GM18858 (cell line): ENCODE data around the gene ZNF575.
"Not testable (repeated sequence)": the region's sequence is repeated elsewhere in the genome, so short reads cannot be mapped to it uniquely, and the experiment has no call there.

ENCODE experiments used
- ATAC-seq: cut with Tn5 transposase; IDR thresholded peaks from one replicate; pipeline ENCODE4 v1.9.1; 2021; ENCODE audit not compliant: unreplicated experiment

Gene ZNF575

DNA sequence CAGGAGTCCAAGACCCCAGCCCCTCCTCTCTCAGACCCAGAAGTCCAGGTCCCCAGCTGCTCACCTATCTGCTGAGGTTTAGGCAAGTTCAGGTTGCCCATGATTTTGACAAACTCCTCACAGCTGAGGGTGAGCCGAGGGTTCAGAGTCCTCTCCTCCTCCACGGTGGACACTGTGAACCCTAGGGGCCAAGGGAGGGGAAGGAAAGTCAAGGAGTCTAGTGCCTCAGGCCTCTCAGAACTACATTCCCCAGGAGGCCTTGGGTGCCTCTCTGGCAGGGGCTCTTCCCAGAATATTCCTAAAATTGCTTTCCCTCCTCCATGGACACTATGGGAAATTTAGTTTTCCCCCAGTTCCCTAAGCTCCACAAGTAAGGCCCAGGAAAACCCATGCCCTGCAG lies 25.1 kb upstream of the ZNF575 start:
- no peak for ATAC-seq

DNA sequence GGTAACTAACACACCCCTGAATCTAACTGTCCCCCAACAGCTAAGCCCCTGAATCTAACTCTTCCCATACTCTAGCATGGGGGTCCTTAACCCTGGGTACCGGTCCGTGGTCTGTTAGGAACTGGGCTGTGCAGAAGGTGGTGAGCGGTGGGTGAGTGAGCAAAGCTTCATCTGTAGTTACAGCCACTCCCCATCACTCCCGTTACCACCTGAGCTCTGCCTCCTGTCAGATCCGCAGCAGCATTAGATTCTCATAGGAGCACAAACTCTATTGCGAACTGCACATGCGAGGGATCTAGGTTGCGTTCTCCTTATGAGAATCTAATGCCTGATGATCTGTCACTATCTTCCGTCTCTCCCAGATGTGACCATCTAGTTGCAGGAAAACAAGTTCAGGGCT lies 22.3 kb upstream of the ZNF575 start:
- no peak for ATAC-seq

DNA sequence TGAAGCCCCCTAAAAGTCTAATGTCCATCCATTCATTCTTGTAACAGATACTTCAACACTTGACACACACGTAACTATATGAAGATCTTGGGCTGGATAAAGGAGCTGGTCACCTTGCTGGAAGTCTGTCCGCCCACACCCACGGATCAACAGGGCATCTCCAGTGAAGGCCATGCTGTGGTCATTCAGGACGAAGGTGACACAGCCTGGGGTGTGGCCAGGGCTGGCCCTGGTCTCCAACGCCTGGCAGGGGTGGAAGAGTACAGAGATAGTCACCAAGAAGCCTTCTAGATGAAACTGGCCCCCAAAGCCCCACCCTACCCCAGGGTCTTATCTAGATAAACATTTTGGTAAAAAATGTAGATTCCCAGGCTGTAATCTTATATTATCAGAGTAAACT lies 21.7 kb upstream of the ZNF575 start:
- no peak for ATAC-seq

DNA sequence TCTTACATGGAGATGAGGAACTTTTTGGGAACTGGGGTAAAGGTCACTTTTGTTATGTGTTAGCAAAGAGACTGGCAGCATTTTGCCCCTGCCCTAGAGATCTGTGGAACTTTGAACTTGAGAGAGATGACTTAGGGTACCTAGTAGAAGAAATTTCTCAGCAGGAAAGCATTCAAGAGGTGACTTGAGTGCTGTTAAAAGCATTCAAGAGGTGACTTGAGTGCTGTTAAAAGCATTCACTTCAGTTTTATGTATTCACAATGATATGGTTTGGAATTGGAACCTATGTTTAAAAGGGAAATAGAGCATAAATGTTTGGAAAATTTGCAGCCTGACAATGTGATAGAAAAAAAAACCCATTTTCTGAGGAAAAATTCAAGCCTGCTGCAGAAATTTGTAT lies 20.6 kb upstream of the ZNF575 start:
- not testable (repeated sequence) for ATAC-seq

DNA sequence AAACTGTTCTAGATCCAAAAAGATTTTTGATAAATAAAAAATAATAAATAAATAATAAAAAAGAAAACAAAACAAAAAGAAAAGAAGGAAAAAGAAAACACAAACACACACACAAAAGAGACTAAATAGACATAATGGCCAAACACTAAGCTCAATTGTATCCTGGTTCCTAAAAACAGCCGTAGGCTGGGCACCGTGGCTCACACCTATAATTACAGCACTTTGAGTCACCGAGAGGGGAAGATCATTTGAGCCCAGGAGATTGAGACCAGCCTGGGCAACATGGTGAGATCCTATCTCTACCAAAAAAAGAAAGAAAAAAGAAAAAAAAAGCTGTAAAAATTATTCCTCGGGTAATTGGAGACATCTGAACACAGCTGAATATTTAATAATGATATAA lies 14.9 kb upstream of the ZNF575 start:
- no peak for ATAC-seq

DNA sequence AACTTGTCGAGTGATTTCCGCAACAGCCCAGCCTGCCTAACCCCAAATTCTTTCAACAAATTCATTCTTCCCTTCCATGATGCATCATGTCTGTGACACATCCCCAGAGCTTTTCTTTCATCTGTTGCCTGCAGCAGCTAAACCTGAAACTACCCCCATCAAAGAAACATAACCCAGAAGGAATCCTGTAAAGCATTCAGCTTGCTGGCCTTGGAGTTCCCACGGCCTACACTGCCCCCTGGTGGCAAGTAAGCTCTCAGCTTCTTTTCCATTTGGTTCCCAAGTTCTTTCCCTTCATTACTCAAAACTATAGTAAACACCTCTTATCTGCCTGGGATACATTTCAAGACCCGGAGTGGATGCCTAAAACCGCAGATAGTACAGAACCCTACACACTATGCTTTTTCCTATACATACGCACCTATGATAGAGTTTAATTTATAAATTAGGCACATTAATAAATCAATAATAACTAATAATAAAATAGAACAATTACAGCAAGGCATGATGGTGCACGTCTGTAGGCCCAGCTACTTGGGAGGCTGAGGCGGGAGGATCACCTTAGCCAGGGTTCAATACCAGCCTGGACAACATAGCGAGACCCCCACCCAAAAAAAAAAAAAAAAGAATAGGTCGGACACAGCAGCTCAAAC lies 13.4 kb upstream of the ZNF575 start:
- no peak for ATAC-seq

DNA sequence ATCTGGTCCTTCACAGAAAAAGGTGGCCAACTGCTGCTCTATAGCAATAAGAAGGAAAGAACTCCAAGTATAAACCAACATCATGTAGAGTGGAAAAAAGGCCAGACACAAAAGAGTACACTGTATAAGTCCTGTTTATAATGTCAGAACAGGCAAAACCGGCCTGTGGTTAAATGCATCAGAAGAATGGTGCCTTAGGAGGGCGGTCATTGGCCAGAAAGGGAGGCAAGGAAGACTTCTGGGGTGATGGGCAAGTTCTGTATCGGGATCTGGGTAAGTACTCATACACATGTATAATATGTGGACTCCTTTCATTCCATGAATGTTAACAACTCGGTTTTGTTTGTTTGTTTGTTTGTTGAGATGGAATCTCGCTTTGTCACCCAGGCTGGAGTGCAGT lies 10.1 kb upstream of the ZNF575 start:
- ATAC-seq, result no peak

DNA sequence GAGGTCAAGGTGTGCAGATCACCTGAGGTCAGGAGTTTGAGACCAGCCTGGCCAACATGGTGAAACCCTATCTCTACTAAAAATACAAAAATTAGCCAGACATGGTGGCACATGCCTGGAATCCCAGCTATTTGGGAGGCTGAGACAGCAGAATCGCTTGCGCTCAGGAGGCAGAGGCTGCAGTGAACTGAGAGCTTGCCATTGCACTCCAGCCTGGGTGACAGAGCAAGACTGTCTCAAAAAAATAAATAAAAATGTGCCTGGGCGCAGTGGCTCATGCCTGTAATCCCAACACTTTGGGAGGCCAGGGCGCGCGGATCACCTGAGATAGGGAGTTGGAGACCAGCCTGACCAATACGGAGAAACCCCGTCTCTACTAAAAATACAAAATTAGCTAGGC lies 9.3 kb upstream of the ZNF575 start:
- not testable (repeated sequence) for ATAC-seq

DNA sequence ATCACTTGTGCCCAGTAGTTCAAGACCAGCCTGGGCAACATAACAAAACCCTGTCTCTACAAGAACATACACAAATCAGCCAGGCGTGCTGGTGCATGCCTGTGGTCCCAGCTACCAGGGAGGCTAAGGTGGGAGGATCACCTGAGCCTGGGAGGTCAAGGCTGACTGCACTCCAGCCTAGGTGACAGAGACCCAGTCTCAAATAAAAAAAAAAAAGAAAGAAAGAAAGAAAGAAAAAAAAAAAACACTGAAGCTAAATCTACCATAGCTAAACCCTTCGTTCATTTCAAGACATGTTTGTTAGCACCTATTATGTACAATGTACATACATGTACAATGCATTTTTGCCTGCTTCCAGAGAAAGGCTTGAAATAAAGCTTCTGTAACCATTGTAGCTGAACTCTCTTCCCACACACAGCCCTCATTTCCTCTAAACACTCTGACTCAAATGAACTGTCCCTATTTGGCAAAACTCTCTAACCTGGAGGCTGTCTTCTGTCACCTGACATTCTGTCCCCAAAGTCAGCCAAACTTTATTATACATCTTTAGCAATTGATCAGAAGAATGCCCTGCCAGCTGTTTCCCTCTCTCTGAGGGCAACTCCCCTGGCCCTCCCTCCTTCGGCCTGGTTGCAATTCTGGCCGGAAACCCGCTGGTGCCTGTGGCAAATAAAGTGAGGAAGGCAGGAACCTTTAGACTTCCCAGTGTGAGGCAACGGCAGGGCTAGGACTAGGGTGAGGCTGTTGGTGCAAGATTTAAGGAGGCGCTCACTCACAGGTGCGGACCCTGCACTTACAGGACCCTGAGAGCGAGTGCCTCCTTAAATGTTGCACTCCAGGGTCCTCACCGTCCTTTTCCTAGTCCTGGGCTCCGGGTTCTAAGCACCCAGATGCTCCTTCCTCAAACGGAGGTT lies 7.8 kb upstream of the ZNF575 start:
- ATAC-seq, result no peak

DNA sequence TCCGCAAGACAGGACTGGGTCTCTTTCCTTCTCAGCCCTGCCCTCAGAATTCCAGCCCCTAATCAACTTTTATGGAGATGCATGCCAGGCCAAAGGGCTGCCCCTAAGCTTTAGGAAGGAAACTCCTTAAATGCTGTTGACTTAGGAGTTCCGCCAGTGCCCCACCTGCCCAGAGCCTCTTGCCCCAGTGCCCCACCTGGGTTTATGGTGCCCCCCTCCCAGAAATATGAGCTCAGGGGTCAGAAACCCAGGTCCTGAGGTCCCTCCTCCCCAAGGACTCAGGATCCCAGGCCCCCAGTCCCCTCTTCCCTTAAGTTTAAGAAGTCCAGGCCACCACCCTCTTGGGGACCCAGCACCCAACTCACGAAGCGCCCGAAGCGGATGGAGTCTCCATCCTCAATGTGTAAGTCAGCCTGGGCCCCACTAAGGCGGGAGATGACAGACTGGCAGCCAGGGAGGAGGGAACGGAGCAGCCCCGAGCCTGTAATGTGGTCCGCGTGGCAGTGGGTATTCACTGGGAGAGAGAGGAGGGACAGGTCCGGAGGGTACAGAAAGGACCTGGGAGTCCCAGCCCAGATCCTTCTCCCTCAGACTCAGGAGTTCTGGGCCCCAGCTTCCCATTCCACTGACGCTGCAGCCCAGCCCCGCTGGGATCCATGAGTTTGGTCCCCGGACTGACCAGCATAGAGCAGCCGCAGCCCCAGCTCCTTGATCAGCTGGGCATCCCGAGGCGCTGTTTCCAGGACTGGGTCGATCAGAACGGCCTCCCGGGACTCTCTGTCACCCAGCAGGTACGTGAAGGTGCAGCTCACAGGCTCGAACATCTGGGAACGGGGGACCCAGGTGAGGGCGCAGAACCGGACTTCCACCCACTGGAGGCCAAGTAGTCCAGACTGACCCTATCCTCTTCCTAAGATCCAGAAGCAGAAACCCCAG lies 6.9 kb upstream of the ZNF575 start:
- ATAC-seq, result no peak

DNA sequence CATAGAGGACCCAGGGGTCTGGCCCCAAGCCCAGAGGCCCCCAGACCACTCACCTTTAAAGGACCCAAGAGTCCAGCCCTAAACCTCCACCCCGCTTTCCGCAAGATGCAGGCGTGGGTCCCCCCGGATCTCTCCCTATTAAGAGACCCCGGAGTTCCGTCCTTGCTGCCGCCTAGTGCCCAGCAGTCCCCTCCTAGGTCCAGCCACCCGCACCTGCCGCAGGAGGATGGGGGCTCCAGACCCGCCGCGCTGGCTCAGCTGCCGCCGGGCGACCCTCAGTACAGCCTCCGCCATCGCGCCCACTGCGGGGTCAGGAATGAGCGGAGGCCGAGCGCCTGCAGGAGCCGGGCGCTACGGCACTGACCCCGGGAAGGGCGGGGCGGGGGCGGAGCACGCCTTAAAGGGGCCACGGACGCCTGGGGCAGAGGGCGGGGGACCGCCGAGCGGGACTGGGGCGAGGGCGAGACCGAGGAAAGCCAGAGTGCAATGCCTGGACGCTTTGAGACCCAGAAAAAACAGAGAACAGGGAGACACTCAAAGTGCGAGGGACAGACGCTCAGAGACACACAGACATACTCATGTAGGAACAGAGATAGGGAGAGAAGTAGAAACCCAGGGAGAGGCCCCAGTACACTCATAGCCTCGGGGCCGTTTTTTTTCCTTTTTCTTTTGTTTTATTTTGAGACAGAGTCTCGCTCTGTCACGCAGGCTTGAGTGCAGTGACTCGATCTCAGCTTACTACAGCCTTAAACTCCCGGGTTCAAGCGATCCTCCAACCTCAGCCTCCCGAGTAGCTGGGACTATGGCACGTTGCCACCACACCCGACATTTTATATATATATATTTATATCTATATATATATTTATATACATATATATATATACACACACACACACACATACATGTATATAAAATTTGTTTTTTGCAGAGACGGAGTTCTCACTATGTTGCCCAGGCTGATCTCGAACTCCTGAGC lies 5.8 kb upstream of the ZNF575 start, which contains the start of gene ETHE1:
Gene ETHE1, minus strand, starts transcription at position 318 of the 976 bp plus-strand sequence. Its CDS starts 24 bp downstream, at position 294.
- ATAC-seq, result peak; percentile 42

DNA sequence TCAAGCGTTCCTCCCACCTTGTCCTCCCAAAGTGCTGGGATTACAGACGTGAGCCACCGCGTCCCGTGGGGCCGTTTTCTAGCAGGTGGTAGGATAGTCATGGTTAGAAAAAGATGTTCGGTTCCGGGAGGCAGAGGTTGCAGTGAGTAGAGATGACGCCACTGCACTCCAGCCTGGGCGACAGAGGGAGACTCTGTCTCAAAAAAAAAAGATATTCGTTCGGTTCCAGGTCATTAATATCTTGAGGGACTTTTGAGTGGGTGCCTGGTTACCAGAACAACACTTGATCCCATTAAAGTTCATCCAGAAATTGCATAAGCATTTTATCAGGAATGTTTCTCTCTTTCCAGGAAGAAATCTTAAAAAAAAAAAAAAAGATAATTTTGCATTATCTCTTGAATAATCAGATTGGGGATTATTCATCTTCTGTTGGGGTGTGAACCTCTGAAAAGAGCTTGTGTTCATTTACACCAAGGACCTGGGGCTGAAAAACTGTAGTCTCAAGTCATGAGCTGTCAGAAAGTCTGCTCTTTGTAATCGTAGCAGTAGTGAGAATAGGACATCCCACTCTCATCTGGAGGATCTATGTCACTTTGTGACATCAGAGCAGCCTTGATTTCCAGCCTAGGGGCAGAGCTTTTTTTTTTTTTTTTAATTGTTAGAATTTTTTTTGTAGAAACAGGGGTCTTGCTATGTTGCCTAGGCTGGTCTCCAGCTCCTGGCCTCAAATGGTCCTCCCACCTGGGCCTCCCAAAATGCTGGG lies 4.9 kb upstream of the ZNF575 start:
- no peak for ATAC-seq

DNA sequence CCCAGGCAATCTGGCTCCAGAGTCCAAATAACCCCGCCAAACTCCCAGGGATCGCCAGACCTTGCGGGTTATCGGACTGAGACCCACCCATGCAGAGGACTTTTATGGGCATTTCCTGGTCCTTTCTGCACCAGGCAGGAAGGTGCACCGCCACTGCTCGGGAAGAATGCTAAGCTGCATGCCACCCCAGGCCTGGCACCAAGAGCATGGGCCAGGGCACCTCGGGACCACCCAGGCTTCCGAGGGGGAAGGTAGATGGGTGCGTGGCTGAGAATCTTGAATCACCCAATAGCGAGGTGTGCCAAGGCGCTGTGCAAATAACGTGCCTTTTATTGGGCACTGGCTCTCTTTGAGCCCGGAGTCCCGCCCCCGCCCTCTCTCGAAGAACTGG lies 422 bp upstream of the ZNF575 start:
- ATAC-seq, result peak; percentile 12

DNA sequence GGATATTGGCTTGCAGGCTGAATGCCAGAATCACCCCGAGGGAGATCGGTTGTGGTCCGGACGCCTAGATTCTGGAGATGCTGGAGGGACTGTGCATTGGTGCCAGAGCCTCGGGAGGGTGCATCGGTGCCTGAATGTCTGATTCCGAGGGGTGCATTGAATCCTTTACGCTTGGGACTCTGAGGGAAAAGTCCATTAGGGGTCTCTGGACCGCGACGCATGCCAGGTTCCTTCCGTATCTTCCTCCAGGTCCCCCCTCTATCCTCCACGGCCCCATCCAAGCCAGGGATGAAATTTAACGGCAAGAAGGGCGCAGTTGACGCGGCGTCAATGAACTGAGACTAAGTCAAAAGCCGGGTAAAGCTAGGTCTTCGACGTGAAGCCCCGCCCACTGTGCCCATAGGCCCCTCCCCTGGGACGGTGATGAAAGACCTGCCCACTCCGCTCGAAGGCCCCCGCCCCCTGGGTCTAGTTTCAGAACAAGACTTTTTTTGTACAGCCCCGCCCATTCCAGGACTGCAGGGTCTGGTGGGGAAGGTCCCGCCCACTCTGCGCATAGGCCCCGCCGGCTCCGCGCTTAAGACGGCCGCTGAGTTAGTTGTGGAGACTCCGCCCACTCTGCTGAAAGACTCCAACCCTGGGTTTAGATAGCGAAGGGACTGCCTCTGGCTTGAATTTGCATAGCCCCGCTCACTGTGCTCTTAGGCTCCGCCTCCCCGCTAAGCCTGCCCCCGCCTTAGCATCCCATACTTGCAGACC lies 737 bp downstream of the ZNF575 start:
- peak; percentile 38 for ATAC-seq

DNA sequence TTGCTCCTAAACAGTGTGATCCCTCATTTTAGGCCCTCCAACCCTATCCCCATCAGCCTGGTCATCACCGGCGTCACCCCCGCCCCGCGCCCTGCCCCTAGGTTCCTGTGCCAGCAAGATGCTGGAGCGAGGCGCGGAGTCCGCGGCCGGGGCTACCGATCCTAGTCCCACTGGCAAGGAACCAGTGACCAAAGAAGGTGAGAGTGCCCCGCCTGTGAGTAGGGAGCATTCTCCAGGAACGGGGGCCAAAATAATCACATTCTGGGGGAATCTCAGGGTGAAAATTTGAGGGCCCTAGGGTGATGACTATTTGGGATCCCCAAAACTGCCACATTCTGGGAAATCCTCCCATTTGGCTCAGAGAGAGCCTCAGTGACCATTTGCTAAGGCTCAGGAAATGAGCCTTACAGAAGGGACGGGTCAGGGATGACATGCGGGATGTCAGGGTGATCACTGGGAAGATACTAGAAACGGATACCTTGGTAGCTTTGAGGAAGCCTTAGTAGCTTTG lies 1.4 kb downstream of the ZNF575 start:
- ATAC-seq, result no peak

DNA sequence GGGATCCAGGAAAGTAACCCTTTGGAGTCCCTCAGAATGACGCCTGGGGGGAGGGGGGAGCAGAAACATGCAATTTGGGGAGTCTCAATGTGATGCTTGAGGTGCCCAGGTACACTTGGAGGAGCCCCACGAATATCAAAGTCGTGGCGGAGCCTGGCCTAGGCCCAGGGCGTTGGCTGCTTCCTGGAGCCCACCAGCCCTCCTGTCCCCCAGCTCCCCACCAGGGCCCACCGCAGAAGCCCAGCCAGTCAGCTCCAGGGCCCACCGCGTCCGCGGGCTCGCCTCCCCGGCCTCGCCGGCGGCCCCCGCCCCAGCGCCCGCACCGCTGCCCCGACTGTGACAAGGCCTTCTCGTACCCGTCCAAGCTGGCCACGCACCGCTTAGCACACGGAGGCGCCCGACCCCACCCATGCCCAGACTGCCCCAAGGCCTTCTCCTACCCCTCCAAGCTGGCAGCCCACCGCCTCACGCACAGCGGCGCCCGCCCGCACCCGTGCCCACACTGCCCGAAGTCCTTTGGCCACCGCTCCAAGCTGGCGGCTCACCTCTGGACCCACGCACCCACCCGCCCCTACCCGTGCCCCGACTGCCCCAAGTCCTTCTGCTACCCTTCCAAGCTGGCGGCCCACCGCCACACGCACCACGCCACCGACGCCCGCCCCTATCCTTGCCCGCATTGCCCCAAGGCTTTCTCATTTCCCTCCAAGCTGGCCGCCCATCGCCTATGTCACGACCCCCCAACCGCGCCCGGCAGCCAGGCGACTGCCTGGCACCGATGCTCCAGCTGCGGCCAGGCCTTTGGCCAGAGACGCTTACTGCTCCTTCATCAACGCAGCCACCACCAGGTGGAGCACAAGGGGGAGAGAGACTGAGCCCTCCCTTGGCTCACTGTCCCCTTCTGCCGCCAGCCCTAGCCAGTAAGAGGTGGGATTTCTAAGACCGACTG lies 2.1 kb downstream of the ZNF575 start:
- no peak for ATAC-seq

DNA sequence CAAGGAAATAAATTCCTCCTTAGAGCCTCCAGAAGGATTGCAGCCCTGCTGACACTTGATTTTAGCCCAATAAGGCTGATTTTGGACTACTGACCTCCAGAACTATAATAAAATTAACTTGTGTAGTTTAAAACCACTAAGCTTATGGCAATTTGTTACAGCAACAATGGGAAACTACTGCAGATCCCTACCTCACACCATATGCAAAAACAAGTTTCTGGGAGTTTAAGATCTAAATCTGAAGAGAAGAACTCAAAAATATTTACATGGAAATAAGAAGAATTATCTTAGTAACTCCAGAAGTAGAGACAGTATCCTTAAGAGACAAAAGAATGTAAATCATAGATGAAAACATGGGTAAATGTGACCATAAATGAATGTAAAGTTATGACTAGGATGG lies 5.9 kb downstream of the ZNF575 start:
- no peak for ATAC-seq
